WTC11 (cell line): Measurements from ENCODE around the gene KDM4B.

Experiments
- CTCF ChIP-seq: fragments of 200-600 bp; IDR thresholded peaks from 2 replicates; pipeline ENCODE4 v1.8.0; 2022; ENCODE audit warnings: antibody characterized with exemption
- FOXP1 ChIP-seq: sonication (generic); formaldehyde crosslinking; IDR thresholded peaks from 2 replicates; pipeline ENCODE4 v1.8.0; 2022; ENCODE audit warnings: missing genetic modification reagents, mild to moderate bottlenecking, moderate library complexity, borderline replicate concordance
- HMGXB4 ChIP-seq: sonication (generic); formaldehyde crosslinking; IDR thresholded peaks from 2 replicates; pipeline ENCODE4 v1.8.1; 2023; ENCODE audit warnings: mild to moderate bottlenecking, moderate library complexity, missing genetic modification reagents
- RELA ChIP-seq: sonication (generic); formaldehyde crosslinking; IDR thresholded peaks from 2 replicates; pipeline ENCODE4 v1.8.1; 2022; ENCODE audit warnings: missing genetic modification reagents, mild to moderate bottlenecking, borderline replicate concordance
- SP1 ChIP-seq: sonication (generic); formaldehyde crosslinking; conservative IDR thresholded peaks from 2 replicates; pipeline ENCODE4 v1.8.1; 2022; ENCODE audit warnings: missing genetic modification reagents
- TEAD4 ChIP-seq: sonication (generic); formaldehyde crosslinking; IDR thresholded peaks from 2 replicates; pipeline ENCODE4 v1.8.0; 2022; ENCODE audit warnings: mild to moderate bottlenecking, missing genetic modification reagents
- ZNF232 ChIP-seq: sonication (generic); formaldehyde crosslinking; IDR thresholded peaks from 2 replicates; pipeline ENCODE4 v1.8.0; 2022; ENCODE audit warnings: mild to moderate bottlenecking, missing genetic modification reagents
- ZNF425 ChIP-seq: fragments of 250-450 bp; sonication (Bioruptor Pico); conservative IDR thresholded peaks from 2 replicates; pipeline ENCODE4 v1.9.0; 2021; ENCODE audit warnings: mild to moderate bottlenecking

DNA sequence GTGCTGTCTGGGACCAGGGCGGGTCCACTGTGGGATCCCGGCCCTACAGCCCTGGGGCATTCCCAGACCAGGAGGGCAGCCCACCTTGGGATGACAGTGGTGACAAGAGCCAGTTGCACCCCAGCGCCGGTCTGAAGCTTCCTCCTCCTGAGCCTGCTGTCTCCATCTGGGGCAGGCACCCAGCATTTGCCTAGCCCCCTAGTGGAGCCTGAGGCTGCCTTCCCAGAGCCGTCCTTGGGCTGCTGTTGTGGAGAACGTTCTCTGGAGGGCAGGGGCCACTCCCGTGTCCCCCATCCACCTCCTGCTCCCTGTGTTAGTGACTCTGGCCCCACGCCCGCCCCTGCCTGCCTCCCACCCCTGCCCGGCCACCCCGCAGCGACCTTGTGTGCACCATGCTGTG, 148.5 kb downstream of the KDM4B start:
- no peak for TF ChIP-seq HMGXB4 (CRISPR knock-in tag)
- no peak for TF ChIP-seq SP1 (CRISPR knock-in tag)
- no peak for TF ChIP-seq CTCF
- TF ChIP-seq FOXP1 (CRISPR knock-in tag), result no peak
- no peak for TF ChIP-seq ZNF232 (CRISPR knock-in tag)
- no peak for TF ChIP-seq RELA (CRISPR knock-in tag)
- TF ChIP-seq ZNF425, result no peak
- no peak for TF ChIP-seq TEAD4 (CRISPR knock-in tag)
